DND-41 (cell line): ENCODE measurements around the gene SHROOM2.

Source experiments
- ATAC-seq: fragments of 200-7000 bp; cut with Tn5 transposase; 3 replicates; pipeline ENCODE4 v1.9.1; 2021; ENCODE audit warnings: low read depth; ENCODE audit not compliant: insufficient read depth
- DNase-seq: peaks from one replicate; pipeline ENCODE4 v3.0.0-alpha.2; 2020
- H2AFZ ChIP-seq: 2 replicates; pipeline ENCODE4 v1.6.0; 2012; ENCODE audit warnings: low read depth, low read length
- H3K27ac ChIP-seq: 2 replicates; pipeline ENCODE4 v1.5.1; 2012; ENCODE audit warnings: low read length, inconsistent platforms
- H3K27me3 ChIP-seq: fragments of 200-600 bp; sonication (generic); 2 replicates; pipeline ENCODE4 v1.6.0; 2012; ENCODE audit warnings: low read length, mild to moderate bottlenecking, inconsistent platforms; ENCODE audit not compliant: insufficient read depth, poor library complexity
- H3K36me3 ChIP-seq: 2 replicates; pipeline ENCODE4 v1.5.1; 2012; ENCODE audit warnings: low read length, inconsistent platforms; ENCODE audit not compliant: insufficient read depth
- H3K4me1 ChIP-seq: 2 replicates; pipeline ENCODE4 v1.5.1; 2012; ENCODE audit warnings: mild to moderate bottlenecking, low read length; ENCODE audit not compliant: insufficient read depth
- H3K4me2 ChIP-seq: 2 replicates; pipeline ENCODE4 v1.6.0; 2012; ENCODE audit warnings: mild to moderate bottlenecking, moderate library complexity, low read length, inconsistent platforms; ENCODE audit not compliant: insufficient read depth
- H3K4me3 ChIP-seq, 2 experiments: fragments of 200-600 bp in 1 of 2; shearing (Covaris generic) in 1 of 2; 2 replicates each; pipeline ENCODE4 v1.5.1; 2012 to 2016; ENCODE audit warnings: inconsistent platforms in 2 of 2, low read length in 2 of 2, mild to moderate bottlenecking in 2 of 2, low read depth in 1 of 2, moderate library complexity in 1 of 2
- H3K79me2 ChIP-seq: 2 replicates; pipeline ENCODE4 v1.6.0; 2012; ENCODE audit warnings: low read length, inconsistent platforms; ENCODE audit not compliant: insufficient read depth
- H3K9ac ChIP-seq: 2 replicates; pipeline ENCODE4 v1.6.0; 2012; ENCODE audit warnings: low read depth, mild to moderate bottlenecking, inconsistent platforms, low read length, moderate library complexity
- H3K9me3 ChIP-seq: 2 replicates; pipeline ENCODE4 v1.5.1; 2012; ENCODE audit warnings: low read length, moderate library complexity, mild to moderate bottlenecking, inconsistent platforms; ENCODE audit not compliant: insufficient read depth, severe bottlenecking
- H4K20me1 ChIP-seq: 2 replicates; pipeline ENCODE4 v1.6.0; 2012; ENCODE audit warnings: low read length; ENCODE audit not compliant: insufficient read depth
- EZH2 ChIP-seq: IDR thresholded peaks from 3 replicates; pipeline ENCODE4 v1.6.1; 2012; ENCODE audit warnings: borderline replicate concordance, low read depth, mild to moderate bottlenecking, moderate library complexity, low read length, inconsistent platforms; ENCODE audit not compliant: severe bottlenecking
- TF ChIP-seq, protein P1 (sequence below): IDR thresholded peaks from 2 replicates; pipeline ENCODE4 v1.5.1; 2012; ENCODE audit warnings: borderline replicate concordance, low read length, moderate library complexity, mild to moderate bottlenecking; ENCODE audit not compliant: poor library complexity, severe bottlenecking; ENCODE audit errors: extremely low read depth

The SHROOM2 gene

DNA sequence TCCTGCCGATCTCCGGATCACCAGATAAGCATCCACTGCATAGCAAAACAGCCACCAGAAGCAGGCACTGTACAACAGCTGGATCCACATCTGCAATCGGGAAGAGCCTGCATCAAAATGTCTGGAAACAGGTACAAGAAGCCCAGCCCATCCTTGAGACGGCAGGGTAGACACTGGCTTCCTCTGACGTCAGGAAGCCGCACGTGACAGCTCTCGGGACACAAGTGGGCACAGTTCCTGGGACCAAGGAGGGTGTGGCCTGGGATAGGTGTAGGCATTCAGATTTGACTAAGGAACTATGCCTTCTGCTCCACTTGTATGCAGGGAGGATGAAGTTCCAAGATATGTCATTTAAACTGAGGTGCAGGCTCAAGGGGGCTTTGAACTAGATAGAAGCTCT lies 26.9 kb upstream of the SHROOM2 start:
- H3K4me3 ChIP-seq: no peak overlapping the region
- no peak overlapping the region for H2AFZ ChIP-seq
- H3K9me3 ChIP-seq: no peaks in the 10 kb centered on the region
- ATAC-seq (no peak), DNase-seq (no peak)
- H3K4me2 ChIP-seq: no peak overlapping the region
- no peaks in the 10 kb centered on the region for H3K27me3 ChIP-seq
- H3K27ac ChIP-seq: no peak overlapping the region
- no peak for TF ChIP-seq EZH2
- TF ChIP-seq, protein P1, sequence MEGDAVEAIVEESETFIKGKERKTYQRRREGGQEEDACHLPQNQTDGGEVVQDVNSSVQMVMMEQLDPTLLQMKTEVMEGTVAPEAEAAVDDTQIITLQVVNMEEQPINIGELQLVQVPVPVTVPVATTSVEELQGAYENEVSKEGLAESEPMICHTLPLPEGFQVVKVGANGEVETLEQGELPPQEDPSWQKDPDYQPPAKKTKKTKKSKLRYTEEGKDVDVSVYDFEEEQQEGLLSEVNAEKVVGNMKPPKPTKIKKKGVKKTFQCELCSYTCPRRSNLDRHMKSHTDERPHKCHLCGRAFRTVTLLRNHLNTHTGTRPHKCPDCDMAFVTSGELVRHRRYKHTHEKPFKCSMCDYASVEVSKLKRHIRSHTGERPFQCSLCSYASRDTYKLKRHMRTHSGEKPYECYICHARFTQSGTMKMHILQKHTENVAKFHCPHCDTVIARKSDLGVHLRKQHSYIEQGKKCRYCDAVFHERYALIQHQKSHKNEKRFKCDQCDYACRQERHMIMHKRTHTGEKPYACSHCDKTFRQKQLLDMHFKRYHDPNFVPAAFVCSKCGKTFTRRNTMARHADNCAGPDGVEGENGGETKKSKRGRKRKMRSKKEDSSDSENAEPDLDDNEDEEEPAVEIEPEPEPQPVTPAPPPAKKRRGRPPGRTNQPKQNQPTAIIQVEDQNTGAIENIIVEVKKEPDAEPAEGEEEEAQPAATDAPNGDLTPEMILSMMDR: no peak
- H4K20me1 ChIP-seq: no peaks in the 10 kb centered on the region
- no peaks in the 10 kb centered on the region for H3K4me1 ChIP-seq
- H3K79me2 ChIP-seq: no peaks in the 10 kb centered on the region
- H3K36me3 ChIP-seq: no peaks in the 10 kb centered on the region
- no peak overlapping the region for H3K9ac ChIP-seq

DNA sequence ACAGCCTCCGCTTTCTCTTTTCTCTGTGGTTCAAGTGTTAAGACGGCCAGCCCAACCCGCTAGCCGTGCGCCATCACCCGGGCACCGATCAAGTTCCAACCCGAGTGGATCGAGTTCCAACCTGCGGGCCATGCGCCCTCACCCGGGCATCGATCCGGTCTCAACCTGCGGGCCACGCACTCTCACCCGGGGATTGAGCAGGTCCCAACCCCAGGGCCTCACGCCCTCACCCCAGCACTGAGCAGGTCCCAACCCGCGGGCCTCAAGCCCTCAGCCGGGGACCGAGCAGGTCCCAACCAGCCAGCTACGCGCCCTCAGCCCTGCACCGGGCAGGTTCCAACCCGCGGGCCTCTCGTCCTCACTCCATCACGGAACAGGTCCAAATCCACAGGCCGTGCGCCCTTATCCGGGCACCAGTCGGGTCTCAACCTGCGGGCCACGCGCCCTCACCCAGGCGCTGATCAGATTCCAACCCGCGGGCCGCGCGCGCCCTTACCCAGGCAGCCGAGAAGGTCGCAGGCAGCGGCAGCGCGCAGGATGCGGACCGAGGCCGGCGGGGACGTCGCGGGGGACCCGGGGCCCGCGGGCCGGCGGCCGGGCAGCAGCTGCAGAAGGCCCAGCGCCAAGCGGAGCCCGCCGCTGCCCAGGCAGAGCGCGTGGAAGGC lies 21.0 kb upstream of the SHROOM2 start:
- Histone ChIP-seq H3K79me2 (no peaks in the 10 kb centered on the region), H3K27ac (no peak overlapping the region), H3K27me3 (no peaks in the 10 kb centered on the region), H3K4me1 (peaks cover 31% of the 10 kb centered on the region), H3K4me3 (no peak overlapping the region), H3K9me3 (no peaks in the 10 kb centered on the region), H4K20me1 (peaks cover 3% of the 10 kb centered on the region; the same call in 1 of the 2 replicates), H3K36me3 (no peaks in the 10 kb centered on the region), H3K9ac (no peak overlapping the region), H2AFZ (no peak overlapping the region), H3K4me2 (no peak overlapping the region)
- ATAC-seq (no peak), DNase-seq (no peak)
- TF ChIP-seq EZH2: no peak
- TF ChIP-seq, protein P1: no peak

- Histone ChIP-seq H2AFZ (no peak within 1 kb of the TSS), H3K27ac (no peak within 1 kb of the TSS), H3K4me2 (no peak within 1 kb of the TSS), H3K9me3 (no peaks in the 10 kb centered on the region), H3K4me1 (peaks cover 31% of the 10 kb centered on the region), H3K79me2 (no peaks in the 10 kb centered on the region), H3K9ac (no peak within 1 kb of the TSS), H3K36me3 (no peaks in the 10 kb centered on the region), H3K4me3 (no peak within 1 kb of the TSS), H3K27me3 (no peaks in the 10 kb centered on the region), H4K20me1 (peaks cover 3% of the 10 kb centered on the region; the same call in 1 of the 2 replicates)
- TF ChIP-seq EZH2: no peak
- TF ChIP-seq, protein P1: no peak
- ATAC-seq (no peak), DNase-seq (no peak)
Measured at GRCh38 chrX:9765737-9766097, 20.5 kb upstream of the SHROOM2 start, which contains the start of gene GPR143. TSS of gene GPR143 (minus strand) at chrX:9765847. CDS start at chrX:9765817, 30 bp downstream.
